HG03025 (cell line): ENCODE measurements around the gene ADAMTS13.

ENCODE experiments used
- ATAC-seq: cut with Tn5 transposase; IDR thresholded peaks from one replicate; pipeline ENCODE4 v1.9.1; 2021; ENCODE audit warnings: mild to moderate bottlenecking, moderate library complexity; ENCODE audit not compliant: unreplicated experiment, low FRiP score

Gene ADAMTS13

GRCh38 chr9:133485531-133486260 is 63.5 kb downstream of the ADAMTS13 start:
- ATAC-seq = no peak

GRCh38 chr9:133487331-133487725 is 65.2 kb downstream of the ADAMTS13 start:
- no peak for ATAC-seq

GRCh38 chr9:133488686-133489252 is 66.6 kb downstream of the ADAMTS13 start:
- ATAC-seq = no peak

- ATAC-seq = no peak
Measured at GRCh38 chr9:133489253-133490190, 67.4 kb downstream of the ADAMTS13 start.

- ATAC-seq = no peak
Measured at GRCh38 chr9:133490201-133490681, 68.1 kb downstream of the ADAMTS13 start.

- no peak for ATAC-seq
Measured at GRCh38 chr9:133490865-133491655, 68.9 kb downstream of the ADAMTS13 start.

- ATAC-seq = no peak
Measured at GRCh38 chr9:133491656-133491925, 69.4 kb downstream of the ADAMTS13 start.

- no peak for ATAC-seq
Measured at GRCh38 chr9:133492061-133493021, 70.2 kb downstream of the ADAMTS13 start.

- no peak for ATAC-seq
Measured at GRCh38 chr9:133493428-133493827, 71.3 kb downstream of the ADAMTS13 start.

GRCh38 chr9:133493845-133494540 is 71.8 kb downstream of the ADAMTS13 start:
- ATAC-seq = no peak

GRCh38 chr9:133494636-133495326 is 72.6 kb downstream of the ADAMTS13 start:
- ATAC-seq = no peak

- no peak for ATAC-seq
Measured at GRCh38 chr9:133495327-133496293, 73.4 kb downstream of the ADAMTS13 start.

GRCh38 chr9:133496861-133497842 is 75.0 kb downstream of the ADAMTS13 start:
- ATAC-seq = no peak

- ATAC-seq = no peak
Measured at GRCh38 chr9:133499132-133499891, 77.1 kb downstream of the ADAMTS13 start.

- ATAC-seq = no peak
Measured at GRCh38 chr9:133499892-133500270, 77.7 kb downstream of the ADAMTS13 start.
